ENCODE measurements around the gene MCOLN1.

Gene MCOLN1

DNA sequence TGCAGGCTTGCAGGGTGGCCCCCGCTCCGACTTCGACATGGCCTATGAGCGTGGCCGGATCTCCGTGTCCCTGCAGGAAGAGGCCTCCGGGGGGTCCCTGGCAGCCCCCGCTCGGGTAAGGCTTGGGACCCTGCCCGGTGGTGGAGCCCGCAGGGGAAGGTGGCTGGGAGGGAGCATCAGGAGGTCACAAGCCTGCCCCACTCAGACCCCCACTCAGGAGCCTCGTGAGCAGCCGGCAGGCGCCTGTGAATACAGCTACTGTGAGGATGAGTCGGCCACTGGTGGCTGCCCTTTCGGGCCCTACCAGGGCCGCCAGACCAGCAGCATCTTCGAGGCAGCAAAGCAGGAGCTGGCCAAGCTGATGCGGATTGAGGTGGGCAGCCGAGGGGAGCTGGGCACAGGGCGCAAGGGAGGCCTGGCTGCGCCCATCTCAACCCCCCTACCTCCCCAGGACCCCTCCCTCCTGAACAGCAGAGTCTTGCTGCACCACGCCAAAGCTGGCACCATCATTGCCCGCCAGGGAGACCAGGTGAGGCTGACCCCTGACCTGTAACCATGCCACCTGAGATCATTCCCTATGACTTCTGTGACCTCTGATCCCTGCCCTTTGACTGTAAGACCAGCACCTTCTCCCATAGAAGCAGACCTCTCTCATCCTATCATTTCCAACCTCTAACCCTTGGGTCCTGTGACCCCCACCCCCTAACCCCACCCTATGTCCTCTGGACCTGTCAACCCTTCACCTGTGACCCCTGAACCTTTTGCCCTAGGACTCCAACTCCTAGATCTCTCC, 20.3 kb downstream of the MCOLN1 start:
- DNase-seq (ENCODE audit: low read depth): no peak

DNA sequence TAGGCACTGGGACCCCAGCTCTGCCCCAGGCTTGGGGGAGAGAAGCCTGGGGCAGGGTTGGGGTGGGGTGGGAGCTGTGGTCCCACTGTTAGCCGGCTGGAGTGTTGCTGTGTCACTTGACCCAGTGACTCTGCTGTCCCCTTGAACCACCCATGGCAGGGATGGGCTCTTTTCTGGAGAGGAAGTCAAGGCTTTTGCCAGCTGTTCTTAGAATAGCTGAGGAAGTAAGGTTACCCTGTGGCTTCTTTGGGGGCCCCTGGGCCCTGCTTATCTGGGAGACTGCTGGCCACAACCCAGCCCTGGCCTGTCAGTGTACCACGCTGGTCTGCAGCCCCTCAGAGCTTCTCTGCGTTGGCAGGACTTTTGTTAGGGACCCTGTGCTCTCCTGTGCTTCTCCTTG, 22.2 kb downstream of the MCOLN1 start:
- no peak for DNase-seq (ENCODE audit: low read depth)

DNA sequence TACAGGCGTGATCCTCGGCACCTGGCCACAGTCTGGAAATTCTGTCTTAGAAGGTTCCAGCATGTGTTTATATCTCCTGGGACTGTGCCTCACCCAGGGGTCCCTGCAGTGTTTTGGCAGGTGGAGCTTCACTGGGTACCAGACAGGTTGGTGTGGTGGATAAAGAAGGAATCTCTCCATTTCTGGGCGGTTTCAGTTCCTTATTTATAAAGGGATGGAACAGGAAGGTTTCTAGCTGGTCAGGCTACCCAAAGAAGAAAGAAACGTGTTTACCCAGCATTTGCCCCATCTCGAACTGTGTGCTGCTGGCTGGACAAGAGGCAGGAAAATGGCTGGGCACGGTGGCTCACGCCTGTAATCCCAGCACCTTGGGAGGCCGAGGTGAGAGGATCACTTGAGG, 22.9 kb downstream of the MCOLN1 start:
- DNase-seq (ENCODE audit: low read depth): no peak

DNA sequence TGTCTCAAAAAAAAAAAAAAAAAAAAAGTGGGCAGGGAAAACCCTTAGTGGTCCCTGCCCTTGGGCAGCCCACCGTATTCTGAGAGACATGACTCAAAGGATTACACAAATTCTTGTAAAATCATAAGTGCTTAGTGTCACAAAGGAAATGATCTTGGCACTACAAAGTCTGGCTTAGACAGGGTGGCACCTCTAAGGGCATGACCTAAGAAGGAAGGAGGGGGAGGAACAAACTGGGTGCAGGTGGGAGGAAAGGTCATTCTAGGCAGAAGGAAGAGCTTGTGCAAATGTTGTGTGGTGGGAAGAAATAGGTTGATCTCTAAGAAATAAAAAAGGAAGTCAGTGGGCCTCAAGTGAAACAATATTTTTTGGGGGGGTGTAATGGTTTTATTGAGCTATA, 23.5 kb downstream of the MCOLN1 start:
- no peak for DNase-seq (ENCODE audit: low read depth)

DNA sequence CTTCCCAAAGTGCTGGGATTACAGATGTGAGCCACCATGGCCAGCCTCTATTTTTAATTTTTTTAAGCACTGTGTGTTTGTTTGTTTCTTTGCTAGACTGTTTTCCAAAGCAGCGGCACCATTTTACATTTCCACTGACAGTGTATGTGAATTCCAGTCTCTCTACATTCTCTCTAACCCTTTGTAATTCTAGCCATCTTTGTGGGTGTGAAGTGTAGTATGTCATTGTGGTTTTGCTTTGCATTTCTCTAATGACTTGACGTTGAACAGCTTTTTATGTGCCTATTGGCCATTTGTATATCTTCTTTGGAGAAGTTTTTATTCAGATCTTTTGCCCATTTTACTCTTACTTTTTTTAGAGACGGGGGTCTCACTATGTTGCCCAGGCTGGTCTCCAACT, 24.7 kb downstream of the MCOLN1 start:
- no peak for DNase-seq (ENCODE audit: low read depth)

DNA sequence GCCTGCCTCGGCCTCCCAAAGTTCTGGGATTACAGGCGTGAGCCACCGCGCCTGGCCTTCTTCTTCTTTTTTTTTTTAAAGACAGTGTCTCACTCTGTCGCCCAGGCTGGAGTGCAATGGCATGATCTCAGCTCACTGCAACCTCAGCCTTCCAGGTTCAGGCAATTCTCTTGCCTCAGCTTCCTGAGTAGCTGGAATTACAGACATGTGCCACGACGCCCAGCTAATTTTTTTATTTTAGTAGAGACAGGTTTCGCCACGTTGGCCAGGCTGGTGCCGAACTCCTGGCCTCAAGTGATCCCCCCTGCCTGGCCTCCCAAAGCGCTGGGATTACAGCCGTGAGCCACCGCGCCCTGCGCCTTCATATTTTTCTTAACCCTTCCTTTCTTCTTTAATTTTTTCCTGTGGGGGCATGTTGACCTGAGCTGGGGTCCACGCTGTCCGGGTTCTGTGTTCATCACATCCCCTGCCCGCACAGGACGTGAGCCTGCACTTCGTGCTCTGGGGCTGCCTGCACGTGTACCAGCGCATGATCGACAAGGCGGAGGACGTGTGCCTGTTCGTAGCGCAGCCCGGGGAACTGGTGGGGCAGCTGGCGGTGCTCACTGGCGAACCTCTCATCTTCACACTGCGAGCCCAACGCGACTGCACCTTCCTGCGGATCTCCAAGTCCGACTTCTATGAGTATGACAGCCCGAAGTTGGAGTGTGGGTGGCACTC, 27.2 kb downstream of the MCOLN1 start:
- DNase-seq (ENCODE audit: low read depth): no peak

DNA sequence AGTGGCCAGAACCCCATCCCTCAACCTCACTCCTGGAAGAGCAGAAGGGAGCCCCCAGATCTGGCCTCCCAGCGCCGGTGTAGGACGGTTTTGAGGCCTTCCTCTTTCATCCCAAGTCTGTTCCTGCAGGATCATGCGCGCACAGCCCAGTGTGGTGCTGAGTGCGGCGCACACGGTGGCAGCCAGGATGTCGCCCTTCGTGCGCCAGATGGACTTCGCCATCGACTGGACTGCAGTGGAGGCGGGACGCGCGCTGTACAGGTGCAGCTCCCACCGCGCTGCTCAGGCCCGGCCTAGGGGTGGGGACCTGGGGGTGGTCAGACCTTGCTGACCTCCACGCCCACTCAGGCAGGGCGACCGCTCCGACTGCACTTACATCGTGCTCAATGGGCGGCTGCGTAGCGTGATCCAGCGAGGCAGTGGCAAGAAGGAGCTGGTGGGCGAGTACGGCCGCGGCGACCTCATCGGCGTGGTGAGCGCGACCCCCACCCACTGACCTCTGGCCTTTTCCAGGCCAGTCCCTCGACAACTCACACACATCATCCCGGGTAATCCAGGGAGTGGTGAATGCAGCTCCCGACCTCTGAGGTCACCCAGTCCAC, 27.8 kb downstream of the MCOLN1 start:
- no peak for DNase-seq (ENCODE audit: low read depth)

DNA sequence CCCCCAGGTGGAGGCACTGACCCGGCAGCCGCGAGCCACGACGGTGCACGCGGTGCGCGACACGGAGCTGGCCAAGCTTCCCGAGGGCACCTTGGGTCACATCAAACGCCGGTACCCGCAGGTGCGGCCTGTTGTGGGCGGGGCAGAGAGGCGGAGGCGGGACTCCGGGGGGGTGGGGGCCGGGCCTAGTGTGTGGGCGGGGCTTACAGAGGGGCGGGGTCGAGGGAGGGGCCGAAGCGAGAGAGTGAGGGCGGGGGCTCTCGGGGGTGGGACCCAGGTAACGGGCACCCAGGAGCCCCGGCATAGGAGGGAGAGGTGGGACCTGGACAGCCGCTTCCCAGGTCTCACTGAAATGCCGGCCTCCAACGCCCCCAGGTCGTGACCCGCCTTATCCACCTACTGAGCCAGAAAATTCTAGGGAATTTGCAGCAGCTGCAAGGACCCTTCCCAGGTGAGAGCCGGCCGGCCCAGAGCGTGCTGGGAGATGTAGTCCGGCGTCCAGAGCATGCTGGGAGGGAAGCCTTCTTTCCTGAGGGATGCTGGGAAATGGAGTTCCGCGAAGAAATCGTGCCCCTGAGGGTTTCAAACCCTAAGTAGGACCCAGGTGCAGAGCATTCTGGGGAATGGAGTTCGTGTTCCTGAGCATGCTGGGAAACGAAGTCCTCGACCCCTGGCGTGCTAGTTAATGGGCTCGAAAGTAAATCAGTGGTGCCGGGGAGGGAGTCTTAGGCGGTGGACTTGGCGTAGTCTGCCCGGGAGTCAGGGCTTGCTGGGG, 28.8 kb downstream of the MCOLN1 start:
- DNase-seq (ENCODE audit: low read depth): no peak

DNA sequence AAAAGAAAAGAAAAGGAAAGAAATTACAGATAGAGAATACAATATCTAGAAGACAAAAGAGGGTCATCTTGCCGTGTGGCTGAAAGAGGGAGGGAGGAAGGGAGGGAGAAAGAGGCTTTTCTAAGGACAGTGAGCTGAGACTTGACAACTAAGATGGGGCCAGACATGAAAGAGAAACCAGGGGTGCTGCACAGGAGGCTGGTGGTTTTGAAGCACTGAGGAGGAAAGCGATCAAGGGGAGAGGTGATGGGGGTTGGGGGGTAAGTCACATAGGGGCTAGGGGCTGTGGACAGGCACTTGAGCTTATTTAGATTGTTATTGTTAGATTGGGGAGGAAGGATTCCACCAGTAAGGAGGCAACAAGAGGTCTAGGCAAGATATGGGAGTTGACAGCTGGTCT, 30.4 kb downstream of the MCOLN1 start:
- no peak for DNase-seq (ENCODE audit: low read depth)

DNA sequence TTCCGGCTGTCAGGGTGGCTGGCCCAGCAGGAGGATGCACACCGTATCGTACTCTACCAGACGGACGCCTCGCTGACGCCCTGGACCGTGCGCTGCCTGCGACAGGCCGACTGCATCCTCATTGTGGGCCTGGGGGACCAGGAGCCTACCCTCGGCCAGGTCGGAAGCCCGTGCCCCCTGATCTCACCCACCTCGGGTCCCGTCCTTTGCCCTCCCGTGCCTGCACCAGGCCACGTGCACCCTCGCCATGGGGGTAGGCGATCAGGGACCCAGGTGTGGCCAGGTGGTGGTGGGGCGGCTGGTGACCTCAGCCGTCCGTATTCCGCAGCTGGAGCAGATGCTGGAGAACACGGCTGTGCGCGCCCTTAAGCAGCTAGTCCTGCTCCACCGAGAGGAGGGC, 32.1 kb downstream of the MCOLN1 start:
- DNase-seq (ENCODE audit: low read depth): no peak

DNA sequence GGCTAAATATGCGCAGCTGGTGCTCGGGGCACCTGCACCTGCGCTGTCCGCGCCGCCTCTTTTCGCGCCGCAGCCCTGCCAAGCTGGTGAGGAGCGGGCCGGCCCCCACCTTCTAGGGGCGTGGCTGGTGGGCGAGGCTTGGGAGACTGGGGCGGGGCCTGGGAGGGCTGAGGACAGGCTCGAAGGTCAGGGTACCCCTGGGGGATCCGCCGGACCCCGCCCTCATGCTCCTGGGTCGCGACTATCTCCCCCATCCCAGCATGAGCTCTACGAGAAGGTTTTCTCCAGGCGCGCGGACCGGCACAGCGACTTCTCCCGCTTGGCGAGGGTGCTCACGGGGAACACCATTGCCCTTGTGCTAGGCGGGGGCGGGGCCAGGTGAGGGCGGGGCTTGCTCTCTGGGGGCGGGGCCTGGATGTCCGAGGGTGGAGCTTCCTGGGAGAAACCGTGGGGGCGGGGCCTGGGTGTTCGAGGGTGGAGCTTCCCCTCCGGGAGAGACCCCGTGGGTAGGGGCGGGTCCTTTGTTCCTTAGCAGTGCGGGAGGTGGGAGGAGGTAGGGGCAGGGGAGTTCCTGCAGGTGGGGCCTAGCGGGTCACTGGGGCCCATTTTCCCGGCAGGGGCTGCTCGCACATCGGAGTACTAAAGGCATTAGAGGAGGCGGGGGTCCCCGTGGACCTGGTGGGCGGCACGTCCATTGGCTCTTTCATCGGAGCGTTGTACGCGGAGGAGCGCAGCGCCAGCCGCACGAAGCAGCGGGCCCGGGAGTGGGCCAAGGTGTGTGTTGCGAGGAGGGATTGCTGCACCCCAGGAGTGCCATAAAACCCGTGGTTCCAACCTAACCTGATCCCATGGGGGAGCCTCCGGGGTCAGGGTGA, 32.8 kb downstream of the MCOLN1 start:
- DNase-seq (ENCODE audit: low read depth): no peak

DNA sequence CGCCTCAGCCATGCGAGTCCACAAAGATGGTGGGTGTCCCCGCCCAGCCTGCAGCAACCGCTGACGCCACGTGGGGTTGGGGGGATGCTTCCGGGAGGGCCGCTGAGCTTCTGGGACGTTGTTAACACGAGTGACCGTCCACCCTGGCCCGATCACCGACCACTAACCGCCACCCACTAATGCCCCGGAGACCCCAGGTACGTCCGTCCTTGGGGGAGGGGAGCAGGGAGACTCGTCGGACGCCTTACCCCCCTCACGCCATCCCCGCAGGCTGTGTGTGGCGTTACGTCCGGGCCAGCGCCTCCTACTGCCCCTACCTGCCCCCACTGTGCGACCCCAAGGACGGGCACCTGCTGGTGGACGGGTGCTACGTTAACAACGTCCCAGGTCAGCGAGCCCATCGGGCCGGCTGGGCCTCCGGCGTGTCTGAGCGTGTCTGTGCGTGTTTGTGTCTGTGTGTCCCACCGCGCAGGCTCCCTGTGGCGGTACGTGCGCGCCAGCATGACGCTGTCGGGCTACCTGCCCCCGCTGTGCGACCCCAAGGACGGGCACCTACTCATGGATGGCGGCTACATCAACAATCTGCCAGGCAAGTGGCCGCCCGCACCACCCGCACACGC, 34.4 kb downstream of the MCOLN1 start:
- no peak for DNase-seq (ENCODE audit: low read depth)

DNA sequence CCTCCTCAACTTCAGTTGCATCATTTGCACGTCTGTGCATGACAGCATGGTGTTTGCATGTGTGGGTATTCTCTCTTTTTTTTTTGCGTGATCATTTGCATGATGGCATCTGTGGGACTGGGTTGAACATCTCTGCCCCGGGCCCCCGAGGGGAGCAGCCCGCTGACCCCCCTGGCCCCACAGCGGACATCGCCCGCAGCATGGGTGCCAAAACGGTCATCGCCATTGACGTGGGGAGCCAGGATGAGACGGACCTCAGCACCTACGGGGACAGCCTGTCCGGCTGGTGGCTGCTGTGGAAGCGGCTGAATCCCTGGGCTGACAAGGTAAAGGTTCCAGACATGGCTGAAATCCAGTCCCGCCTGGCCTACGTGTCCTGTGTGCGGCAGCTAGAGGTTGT, 36.2 kb downstream of the MCOLN1 start:
- DNase-seq (ENCODE audit: low read depth): no peak

DNA sequence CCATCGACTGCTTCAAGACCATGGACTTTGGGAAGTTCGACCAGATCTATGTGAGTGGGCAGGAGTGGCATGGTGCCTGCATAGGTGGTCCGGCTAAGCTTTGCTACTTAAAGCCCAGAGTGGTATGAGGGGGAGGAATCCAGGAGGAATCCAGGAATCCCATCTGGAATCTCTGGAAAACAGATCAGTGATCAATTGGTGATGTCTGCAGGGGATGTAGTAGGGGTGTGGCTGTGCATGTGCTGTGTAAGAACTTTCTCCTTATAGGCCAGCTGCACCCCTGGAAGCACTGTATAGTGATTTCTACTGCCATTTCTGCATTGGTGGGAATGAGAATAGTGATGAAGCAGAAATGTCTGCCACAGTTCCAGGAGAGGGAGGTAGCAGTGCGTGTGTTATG, 36.7 kb downstream of the MCOLN1 start:
- DNase-seq (ENCODE audit: low read depth): no peak

DNA sequence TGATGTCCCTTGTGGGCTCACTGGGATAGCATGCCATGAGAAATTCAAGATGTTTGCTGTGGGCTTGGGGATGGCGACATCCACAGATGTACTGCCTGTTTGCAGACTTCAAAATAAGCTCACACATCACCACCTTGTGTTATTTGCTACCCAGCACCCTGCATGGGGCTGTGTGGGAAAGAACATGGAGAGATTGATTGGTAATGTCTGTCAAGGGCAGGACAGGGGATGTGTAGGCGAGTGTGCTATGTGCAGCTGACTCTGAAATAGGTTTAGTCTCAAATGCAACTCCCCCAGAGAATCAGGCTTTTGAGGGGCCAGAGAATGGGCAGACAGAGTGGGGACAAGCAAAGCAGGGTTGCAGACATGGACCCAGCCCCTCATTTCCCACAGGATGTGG, 37.8 kb downstream of the MCOLN1 start:
- DNase-seq (ENCODE audit: low read depth): no peak

DNA sequence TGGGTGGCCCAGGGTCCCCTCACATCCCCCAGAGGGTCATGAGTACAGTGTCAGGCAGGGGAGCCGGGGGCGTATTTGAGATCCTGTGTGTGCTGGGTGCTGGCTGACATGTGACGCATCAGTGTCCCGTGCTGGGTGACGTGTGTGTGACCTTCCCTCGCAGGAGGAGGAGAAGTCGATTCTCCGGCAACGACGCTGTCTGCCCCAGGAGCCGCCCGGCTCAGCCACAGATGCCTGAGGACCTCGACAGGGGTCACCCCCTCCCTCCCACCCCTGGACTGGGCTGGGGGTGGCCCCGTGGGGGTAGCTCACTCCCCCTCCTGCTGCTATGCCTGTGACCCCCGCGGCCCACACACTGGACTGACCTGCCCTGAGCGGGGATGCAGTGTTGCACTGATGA, 38.9 kb downstream of the MCOLN1 start:
- DNase-seq (ENCODE audit: low read depth): no peak

DNA sequence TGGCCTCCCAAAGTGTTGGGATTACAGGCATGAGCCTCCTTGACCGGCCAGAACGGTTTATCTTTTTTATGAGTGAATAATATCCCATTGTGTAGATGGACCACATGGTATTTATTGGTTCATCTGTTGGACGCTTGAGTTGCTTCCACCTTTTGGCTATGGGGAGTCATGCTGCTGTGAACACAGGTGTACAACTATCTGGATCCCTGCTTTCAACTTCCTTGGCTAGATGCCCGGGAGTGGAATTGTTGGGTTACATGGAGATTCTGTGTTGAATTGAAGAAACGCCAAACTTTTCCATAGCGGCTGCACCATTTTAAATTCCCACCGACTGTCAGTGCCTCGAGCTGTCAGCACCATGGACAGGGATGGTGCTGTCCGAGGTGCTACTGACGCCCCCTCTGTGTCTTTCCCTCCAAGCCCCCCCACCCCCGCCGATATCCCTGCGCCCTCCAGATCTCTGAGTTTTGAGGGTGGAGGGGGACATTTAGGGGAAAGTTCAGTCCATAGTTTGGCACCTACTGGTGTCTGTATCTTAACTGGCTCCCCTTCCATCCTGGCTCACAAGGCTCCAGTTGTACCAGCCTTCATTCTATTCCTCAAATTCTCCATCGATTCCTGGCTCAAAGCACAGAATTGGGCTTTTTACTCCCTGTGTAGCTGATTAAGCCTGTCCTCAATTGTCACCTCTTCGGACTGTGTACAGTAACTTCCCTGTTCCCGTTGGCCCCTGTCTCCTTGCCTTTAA, 40.4 kb downstream of the MCOLN1 start:
- no peak for DNase-seq (ENCODE audit: low read depth)

DNA sequence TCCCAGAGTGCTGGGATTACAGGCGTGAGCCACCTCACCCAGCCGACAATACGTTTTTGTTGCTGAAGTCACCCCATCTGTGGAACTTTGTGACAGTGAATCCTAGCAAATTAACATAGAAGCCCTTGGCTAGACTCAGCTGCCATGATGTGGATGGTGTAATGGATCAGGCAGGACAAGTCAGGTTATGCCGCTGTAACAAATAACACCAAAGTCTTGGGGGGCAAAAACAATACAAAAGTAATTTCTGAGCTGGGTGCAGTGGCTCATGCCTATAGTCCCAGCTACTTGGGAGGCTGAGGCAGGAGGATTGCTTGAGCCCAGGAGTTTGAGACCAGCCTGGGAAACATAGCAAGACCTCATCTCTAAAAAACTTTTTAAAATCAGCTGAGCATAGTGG, 42.4 kb downstream of the MCOLN1 start:
- DNase-seq (ENCODE audit: low read depth): no peak

DNA sequence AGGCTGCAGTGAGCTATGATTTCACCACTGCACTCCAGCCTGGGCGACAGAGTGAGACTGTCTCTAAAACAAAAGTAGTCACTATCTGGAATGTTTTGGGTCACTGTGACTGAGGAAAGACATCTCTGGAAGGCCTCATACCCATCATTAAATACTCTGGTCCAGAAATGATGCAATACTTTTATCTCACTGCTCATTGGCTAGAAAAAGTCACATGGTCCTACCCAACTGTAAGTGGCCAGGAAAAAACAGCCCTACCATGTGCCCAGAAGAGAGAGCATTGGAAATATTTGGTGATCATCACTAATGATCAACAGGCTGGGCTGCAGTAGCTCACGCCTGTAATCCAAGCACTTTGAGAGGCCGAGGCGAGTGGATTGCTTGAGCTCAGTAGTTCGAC, 42.9 kb downstream of the MCOLN1 start:
- DNase-seq (ENCODE audit: low read depth): no peak

DNA sequence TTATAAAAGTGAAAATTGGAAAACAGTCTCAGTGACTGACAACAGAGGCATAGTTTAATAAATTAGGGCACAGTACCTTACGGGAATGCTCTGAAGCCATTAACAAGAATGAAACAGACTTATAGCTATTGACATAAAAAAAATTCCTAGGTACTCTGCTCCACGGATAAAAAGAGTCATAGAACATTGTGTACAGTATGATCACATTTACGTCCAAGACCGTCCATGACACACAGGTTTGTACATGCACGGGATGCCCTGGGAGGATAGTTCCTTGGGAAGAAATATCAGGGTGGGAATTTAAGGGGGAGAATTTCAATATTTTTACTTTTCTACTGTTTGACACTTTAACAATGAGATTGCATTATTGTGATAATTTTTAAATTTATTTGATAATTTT, 48.3 kb downstream of the MCOLN1 start:
- no peak for DNase-seq (ENCODE audit: low read depth)
